ENCODE results near the gene PRPF19. TPM values are rescaled to one million over a fixed set of nuclear protein-coding genes. Genes with fewer than 3 reads are reported as not detected.

Gene PRPF19
- polyA plus RNA-seq, 1 of the 3 experiments (the other 2 are of a cell fraction), result 58.9 TPM

DNA sequence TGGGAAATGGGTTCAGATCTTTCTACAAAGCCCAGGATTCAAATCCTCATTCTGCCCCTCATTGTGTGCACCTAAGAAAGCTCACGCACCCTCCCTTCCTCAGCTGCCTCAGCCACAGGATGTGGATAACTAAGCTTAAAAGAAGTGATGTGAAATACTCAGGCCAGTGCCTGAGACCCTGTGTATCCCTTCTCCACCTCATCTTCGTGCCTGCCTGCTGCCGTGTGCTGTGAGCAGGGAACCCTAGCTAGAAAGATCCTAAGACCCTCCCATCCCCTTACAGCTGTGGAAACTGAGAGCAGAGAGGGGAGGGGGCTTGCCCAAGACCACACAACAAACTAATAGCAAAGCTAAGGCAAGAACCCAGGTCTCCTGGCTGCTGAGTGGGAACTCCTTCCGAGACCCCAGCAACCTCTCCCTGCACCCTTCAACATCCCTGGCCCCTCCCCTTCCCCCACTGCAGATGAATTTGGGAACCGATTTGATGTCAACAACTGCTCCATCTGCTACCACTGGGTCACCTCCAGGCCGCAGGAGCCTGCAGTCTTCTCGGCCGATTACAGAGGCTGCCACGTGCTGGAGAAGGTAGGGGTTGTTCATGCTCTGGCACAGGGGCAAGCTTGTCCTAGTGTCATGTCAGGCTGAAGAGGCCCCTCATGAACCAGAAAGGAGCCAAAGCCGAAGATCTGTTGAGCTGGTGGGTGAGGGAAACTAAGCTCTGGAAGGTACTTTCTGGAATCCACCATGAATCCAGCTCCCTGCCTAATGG lies 37.5 kb downstream of the PRPF19 start (continued):
- TF ChIP-seq TAF1 (IDR thresholded peaks at IDR 0.05; ENCODE audit: borderline replicate concordance, low read depth, low read length) (no peak), FOSL2 (IDR thresholded peaks at IDR 0.05; ENCODE audit: borderline replicate concordance, low read depth) (no peak)

DNA sequence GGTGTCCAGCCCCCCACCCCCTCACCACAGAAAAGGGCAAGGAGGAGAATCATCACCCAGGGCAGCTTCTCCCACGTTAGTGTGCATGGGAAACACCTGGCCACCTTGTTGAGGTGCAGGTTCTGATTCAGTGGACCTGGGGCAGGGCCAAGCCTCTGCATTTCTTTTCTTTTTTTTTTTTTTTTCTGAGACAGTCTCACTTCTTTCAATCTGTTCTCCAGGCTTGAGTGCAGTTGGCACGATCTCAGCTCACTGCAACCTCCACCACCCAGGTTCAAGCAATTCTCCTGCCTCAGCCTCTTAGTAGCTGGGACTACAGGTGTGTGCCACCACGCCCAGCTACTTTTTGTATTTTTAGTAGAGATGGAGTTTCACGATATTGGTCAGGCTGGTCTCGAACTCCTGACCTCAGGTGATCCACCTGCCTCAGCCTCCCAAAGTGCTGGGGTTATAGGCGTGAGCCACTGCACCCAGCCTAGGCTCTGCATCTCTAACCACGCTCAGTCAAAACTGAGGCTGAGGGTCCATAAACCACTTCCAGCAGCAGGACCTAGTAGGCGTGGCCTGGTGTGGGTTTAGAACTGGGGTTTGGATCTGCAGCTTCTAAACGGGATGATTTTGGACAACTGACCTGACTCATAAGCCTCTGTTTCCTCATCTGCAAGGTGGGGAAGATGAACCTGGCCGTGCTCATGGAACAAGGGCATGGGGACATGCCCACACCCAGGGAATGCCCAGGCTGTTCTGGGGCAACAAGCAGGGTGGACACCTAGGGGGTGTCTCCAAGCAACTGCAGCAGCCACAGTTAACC lies 38.3 kb downstream of the PRPF19 start:
- H3K9me2 ChIP-seq, result no peaks in the 10 kb centered on the region
- H3F3A ChIP-seq (replicated peaks; ENCODE audit: insufficient read depth), result no peaks in the 10 kb centered on the region
- POLR2A ChIA-PET, result no interaction called here
- TF ChIP-seq GATA2 (CRISPR knock-in tag; IDR thresholded peaks at IDR 0.05) (no peak), TAF1 (IDR thresholded peaks at IDR 0.05; ENCODE audit: borderline replicate concordance, low read depth, low read length) (no peak), RXRA (IDR thresholded peaks at IDR 0.05; ENCODE audit: borderline replicate concordance, low read depth) (no peak), POLR2AphosphoS5 (IDR thresholded peaks at IDR 0.05; ENCODE audit: low read depth, low read length) (no peak), TEAD4 (IDR thresholded peaks at IDR 0.05; ENCODE audit: borderline replicate concordance, insufficient read depth) (no peak), MXI1 (IDR thresholded peaks at IDR 0.05; ENCODE audit: low read depth, low read length) (no peak), EZH2phosphoT487 (IDR thresholded peaks at IDR 0.05; ENCODE audit: borderline replicate concordance, low read depth) (no peak), ELF1 (IDR thresholded peaks at IDR 0.05) (no peak), TCF12 (IDR thresholded peaks at IDR 0.05) (no peak), FOSL2 (IDR thresholded peaks at IDR 0.05; ENCODE audit: borderline replicate concordance, low read depth) (no peak)
- TF ChIP-seq, protein P1, sequence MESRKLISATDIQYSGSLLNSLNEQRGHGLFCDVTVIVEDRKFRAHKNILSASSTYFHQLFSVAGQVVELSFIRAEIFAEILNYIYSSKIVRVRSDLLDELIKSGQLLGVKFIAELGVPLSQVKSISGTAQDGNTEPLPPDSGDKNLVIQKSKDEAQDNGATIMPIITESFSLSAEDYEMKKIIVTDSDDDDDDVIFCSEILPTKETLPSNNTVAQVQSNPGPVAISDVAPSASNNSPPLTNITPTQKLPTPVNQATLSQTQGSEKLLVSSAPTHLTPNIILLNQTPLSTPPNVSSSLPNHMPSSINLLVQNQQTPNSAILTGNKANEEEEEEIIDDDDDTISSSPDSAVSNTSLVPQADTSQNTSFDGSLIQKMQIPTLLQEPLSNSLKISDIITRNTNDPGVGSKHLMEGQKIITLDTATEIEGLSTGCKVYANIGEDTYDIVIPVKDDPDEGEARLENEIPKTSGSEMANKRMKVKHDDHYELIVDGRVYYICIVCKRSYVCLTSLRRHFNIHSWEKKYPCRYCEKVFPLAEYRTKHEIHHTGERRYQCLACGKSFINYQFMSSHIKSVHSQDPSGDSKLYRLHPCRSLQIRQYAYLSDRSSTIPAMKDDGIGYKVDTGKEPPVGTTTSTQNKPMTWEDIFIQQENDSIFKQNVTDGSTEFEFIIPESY (IDR thresholded peaks at IDR 0.05; ENCODE audit: borderline replicate concordance, low read depth), result no peak
- TF ChIP-seq, protein P2, sequence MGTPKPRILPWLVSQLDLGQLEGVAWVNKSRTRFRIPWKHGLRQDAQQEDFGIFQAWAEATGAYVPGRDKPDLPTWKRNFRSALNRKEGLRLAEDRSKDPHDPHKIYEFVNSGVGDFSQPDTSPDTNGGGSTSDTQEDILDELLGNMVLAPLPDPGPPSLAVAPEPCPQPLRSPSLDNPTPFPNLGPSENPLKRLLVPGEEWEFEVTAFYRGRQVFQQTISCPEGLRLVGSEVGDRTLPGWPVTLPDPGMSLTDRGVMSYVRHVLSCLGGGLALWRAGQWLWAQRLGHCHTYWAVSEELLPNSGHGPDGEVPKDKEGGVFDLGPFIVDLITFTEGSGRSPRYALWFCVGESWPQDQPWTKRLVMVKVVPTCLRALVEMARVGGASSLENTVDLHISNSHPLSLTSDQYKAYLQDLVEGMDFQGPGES (IDR thresholded peaks at IDR 0.05; ENCODE audit: low read depth, low read length), result no peak
- no peak overlapping the region for H2AFZ ChIP-seq (ENCODE audit: low read depth)
- H3K36me3 ChIP-seq (replicated peaks in 1 of 2; ENCODE audit: control insufficient read depth in 1 of 2, insufficient read depth in 2 of 2, low read length in 1 of 2), result no peaks in the 10 kb centered on the region
- no peak overlapping the region for H3K4me3 ChIP-seq (ENCODE audit: low read depth in 2 of 2, low read length in 1 of 2)
- no peak overlapping the region for H3K9ac ChIP-seq
- H4K20me1 ChIP-seq (ENCODE audit: insufficient read depth), result no peaks in the 10 kb centered on the region
- CTCF ChIA-PET, result interaction anchor here (0.9 to 7.7 kb wide), 2 partner anchors 37 to 47 kb away, joined by 3 to 56 read pairs; no protein-coding TSS in a partner anchor
- no peak overlapping the region for H3K4me2 ChIP-seq
- no peaks in the 10 kb centered on the region for H3K79me2 ChIP-seq (ENCODE audit: insufficient read depth)
- no peak overlapping the region for H3K27ac ChIP-seq (ENCODE audit: low read depth in 2 of 2, low read length in 1 of 2)
- H3K9me3 ChIP-seq, result no peaks in the 10 kb centered on the region
- WGBS (ENCODE audit: low lambda C conversion rate), result 63% methylated on average over 10 of the region's 10 CpGs
- no peak for DNase-seq
- H3K4me1 ChIP-seq (ENCODE audit: control insufficient read depth in 1 of 2, insufficient read depth in 2 of 2, low read depth in 1 of 2, low read length in 1 of 2), result peaks cover 0 to 8% of the 10 kb centered on the region in 2 experiments; a peak in 1 of 4 replicates
- H3K27me3 ChIP-seq (ENCODE audit: insufficient read depth), result no peaks in the 10 kb centered on the region; the same call in 1 of the 2 replicates
